Natural killer cell (primary cell): ENCODE results near the gene FBXL16. TPM values are rescaled to one million over a fixed set of nuclear protein-coding genes. Genes with fewer than 3 reads are reported as not detected.

Experiments
- ATAC-seq, 3 donors: fragments of 150-1000 bp in 2 of 3; fragments of 200-7000 bp in 1 of 3; cut with Tn5 transposase; 1 replicate in 1 of 3; 2 replicates in 2 of 3; pipeline ENCODE4 v1.10.0; 2021; ENCODE audit warnings: mild to moderate bottlenecking in 2 of 3, moderate library complexity in 2 of 3
- DNase-seq, 2 donors: peaks; one replicate each; pipeline versions ENCODE4 v3.0.0 to v3.0.0-alpha.2; 2013 to 2021; ENCODE audit warnings: mixed read lengths in 1 of 2
- H3K27ac ChIP-seq: one replicate; pipeline ENCODE4 v1.5.1; 2013; ENCODE audit warnings: mild to moderate bottlenecking, low read length
- H3K27me3 ChIP-seq: one replicate; pipeline ENCODE4 v1.6.1; 2013; ENCODE audit warnings: low read length; ENCODE audit not compliant: control insufficient read depth, insufficient read depth
- H3K36me3 ChIP-seq: one replicate; pipeline ENCODE4 v1.6.1; 2013; ENCODE audit warnings: low read length; ENCODE audit not compliant: control insufficient read depth, insufficient read depth
- H3K4me1 ChIP-seq: one replicate; pipeline ENCODE4 v1.6.1; 2013; ENCODE audit warnings: low read length; ENCODE audit not compliant: control insufficient read depth, insufficient read depth
- H3K4me3 ChIP-seq: one replicate; pipeline ENCODE4 v1.5.1; 2013; ENCODE audit warnings: low read length
- H3K9me3 ChIP-seq: one replicate; pipeline ENCODE4 v1.6.1; 2013; ENCODE audit warnings: low read length; ENCODE audit not compliant: control insufficient read depth, insufficient read depth
- H3K27ac Mint-ChIP-seq, 2 donors: one replicate each; pipeline ENCODE4 v1.8.0; 2022; ENCODE audit warnings: mild to moderate bottlenecking in 2 of 2, mixed read lengths in 2 of 2, moderate library complexity in 1 of 2
- H3K27me3 Mint-ChIP-seq, 2 donors: one replicate each; pipeline ENCODE4 v1.8.0; 2022; ENCODE audit warnings: low read depth in 2 of 2, mixed read lengths in 2 of 2
- H3K36me3 Mint-ChIP-seq: one replicate; pipeline ENCODE4 v1.8.0; 2022; ENCODE audit warnings: mixed read lengths
- H3K4me1 Mint-ChIP-seq, 2 donors: one replicate each; pipeline ENCODE4 v1.8.0; 2022; ENCODE audit warnings: mixed read lengths in 2 of 2
- H3K4me3 Mint-ChIP-seq: one replicate; pipeline ENCODE4 v1.8.0; 2022; ENCODE audit warnings: mild to moderate bottlenecking, moderate library complexity, mixed read lengths
- H3K9me3 Mint-ChIP-seq, 2 donors: one replicate each; pipeline ENCODE4 v1.8.0; 2022; ENCODE audit warnings: mixed read lengths in 2 of 2
- CTCF ChIP-seq: fragments of 200-600 bp; IDR thresholded peaks from one replicate; pipeline ENCODE4 v1.8.0; 2022; ENCODE audit warnings: antibody characterized with exemption
- WGBS: methylation state at CpG from one replicate; pipeline ENCODE4 v1.1.7; 2013; ENCODE audit warnings: missing lambda C conversion rate; ENCODE audit not compliant: insufficient coverage; 5-methylcytosine and 5-hydroxymethylcytosine counted together
- intact Hi-C: fragments of 100-400 bp; cut with micrococcal nuclease; formaldehyde crosslinking; loops from one replicate; pipeline ENCODE4 v1.14.2; 2022
- total RNA-seq, 4 donors: library from RNA; stranded (reverse); fragments of 120-200 nt in 1 of 4; gene quantifications; one replicate each; pipeline versions ENCODE4 v1.2.3 to v1.2.4, GENCODE V29; 2013 to 2022

Gene FBXL16
- total RNA-seq, 3 donors from 2014 or later (not counting 1 experiment from before 2014, with no cell fraction given) = 0.48 to 0.79 TPM; not detected in 1

- H3K4me3 ChIP-seq = peak within 1 kb of the TSS; percentile 66
- TF ChIP-seq CTCF = peak; percentile 76
- no peaks in the 10 kb centered on the region for H3K27me3 ChIP-seq
- Mint-ChIP-seq H3K4me3 (peak within 1 kb of the TSS; percentile 83), H3K9me3 (no peaks in the 10 kb centered on the region), H3K4me1 (peaks cover 0 to 5% of the 10 kb centered on the region in 2 donors), H3K27ac (peak within 1 kb of the TSS; percentile 72 to 88), H3K36me3 (no peaks in the 10 kb centered on the region), H3K27me3 (no peaks in the 10 kb centered on the region)
- DNase-seq = peak; percentile 94 to 95
- H3K27ac ChIP-seq = peak within 1 kb of the TSS; percentile 65
- peaks cover 24% of the 10 kb centered on the region for H3K36me3 ChIP-seq
- intact Hi-C loops = no loop called here
- WGBS = under 1% methylated on average over 78 of the region's 78 CpGs
- ATAC-seq = peak; percentile 98 to 100 (median 98)
- no peaks in the 10 kb centered on the region for H3K9me3 ChIP-seq
- peaks cover 21% of the 10 kb centered on the region for H3K4me1 ChIP-seq
These were observed 37.7 kb downstream of the FBXL16 start, which contains the start of gene RHOT2 for GRCh38 chr16:667780-668518. TSS of gene RHOT2 (plus strand) at chr16:668132. CDS start at chr16:668200, 68 bp downstream.

- H3K4me1 ChIP-seq = peaks cover 21% of the 10 kb centered on the region
- no peaks in the 10 kb centered on the region for H3K27me3 ChIP-seq
- no peak for TF ChIP-seq CTCF
- DNase-seq (no peak), ATAC-seq (no peak)
- H3K4me3 Mint-ChIP-seq = peak overlapping the region; percentile 83
- H3K27ac ChIP-seq = peak overlapping the region; percentile 62
- no peak overlapping the region for H3K4me3 ChIP-seq
- peaks cover 0 to 5% of the 10 kb centered on the region in 2 donors for H3K4me1 Mint-ChIP-seq
- 89% methylated on average over 22 of the region's 22 CpGs for WGBS
- H3K9me3 ChIP-seq = no peaks in the 10 kb centered on the region
- H3K9me3 Mint-ChIP-seq = no peaks in the 10 kb centered on the region
- H3K27me3 Mint-ChIP-seq = no peaks in the 10 kb centered on the region
- peak overlapping the region; percentile 72 to 88 for H3K27ac Mint-ChIP-seq
- peaks cover 17% of the 10 kb centered on the region for H3K36me3 ChIP-seq
- H3K36me3 Mint-ChIP-seq = no peaks in the 10 kb centered on the region
- intact Hi-C loops = no loop called here
These were observed 38.4 kb downstream of the FBXL16 start for GRCh38 chr16:667113-667779.

- no peak overlapping the region for H3K27ac Mint-ChIP-seq
- H3K36me3 Mint-ChIP-seq = no peaks in the 10 kb centered on the region
- peaks cover 0 to 5% of the 10 kb centered on the region in 2 donors for H3K4me1 Mint-ChIP-seq
- peaks cover 24% of the 10 kb centered on the region for H3K4me1 ChIP-seq
- no peaks in the 10 kb centered on the region for H3K27me3 Mint-ChIP-seq
- intact Hi-C loops = no loop called here
- H3K36me3 ChIP-seq = peaks cover 16% of the 10 kb centered on the region
- 94% methylated on average over 13 of the region's 13 CpGs for WGBS
- no peak overlapping the region for H3K4me3 Mint-ChIP-seq
- no peak for TF ChIP-seq CTCF
- H3K4me3 ChIP-seq = no peak overlapping the region
- H3K9me3 Mint-ChIP-seq = no peaks in the 10 kb centered on the region
- no peak for ATAC-seq
- no peak for DNase-seq
- H3K27ac ChIP-seq = no peak overlapping the region
- H3K9me3 ChIP-seq = no peaks in the 10 kb centered on the region
- no peaks in the 10 kb centered on the region for H3K27me3 ChIP-seq
These were observed 39.0 kb downstream of the FBXL16 start for GRCh38 chr16:666572-666971.
